Stimulated activated CD8-positive, alpha-beta memory T cell treated with anti-CD3 and anti-CD28 coated beads, Interleukin-15, amount 100 ng/mL, for 1 hour (primary cell): ENCODE data around the gene FCN2.

ENCODE experiments used
- DNase-seq: peaks from one replicate; pipeline ENCODE4 v3.0.0-alpha.2; 2020; ENCODE audit warnings: low read depth

The FCN2 gene

DNA sequence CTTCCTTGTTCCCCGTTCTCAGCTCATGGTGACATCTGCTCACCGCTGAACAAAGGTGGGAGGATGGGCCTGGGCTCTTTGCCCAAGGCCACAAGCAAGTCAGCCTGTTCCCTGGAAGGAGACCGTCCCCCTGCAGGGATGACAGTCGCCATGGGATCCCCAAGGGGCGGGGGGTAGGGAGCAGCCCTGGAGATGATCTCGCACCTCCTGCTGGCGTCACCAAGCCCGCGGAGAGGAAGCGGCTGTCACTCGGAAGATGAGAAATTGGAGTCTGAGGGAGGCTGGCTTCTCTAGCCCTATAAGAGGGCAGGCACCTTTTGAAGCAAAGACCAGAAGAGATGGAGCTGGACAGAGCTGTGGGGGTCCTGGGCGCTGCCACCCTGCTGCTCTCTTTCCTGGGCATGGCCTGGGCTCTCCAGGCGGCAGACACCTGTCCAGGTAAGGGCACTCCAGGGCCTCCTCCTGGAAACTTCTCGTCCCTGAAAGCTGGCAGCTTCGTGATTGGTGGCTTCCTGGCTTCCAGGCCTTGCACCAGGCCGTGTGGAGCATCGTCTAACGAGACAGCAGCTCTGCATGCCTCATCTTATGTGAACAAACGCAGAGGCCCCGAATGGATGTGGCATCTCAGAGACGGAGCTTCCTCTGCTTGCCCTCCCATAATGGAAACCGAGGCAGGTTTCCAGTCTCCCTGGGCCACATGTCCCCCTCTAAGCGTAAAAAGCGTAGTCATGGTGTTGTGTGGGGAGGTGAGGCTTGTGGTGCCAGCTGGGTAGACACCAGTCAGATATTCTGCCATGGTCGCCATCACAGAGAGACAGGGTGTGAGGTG, at the start of gene FCN2:
Gene FCN2, plus strand, starts transcription at position 327 of the 829 bp plus-strand sequence. Its CDS starts 12 bp downstream, at position 339.
- no peak for DNase-seq

DNA sequence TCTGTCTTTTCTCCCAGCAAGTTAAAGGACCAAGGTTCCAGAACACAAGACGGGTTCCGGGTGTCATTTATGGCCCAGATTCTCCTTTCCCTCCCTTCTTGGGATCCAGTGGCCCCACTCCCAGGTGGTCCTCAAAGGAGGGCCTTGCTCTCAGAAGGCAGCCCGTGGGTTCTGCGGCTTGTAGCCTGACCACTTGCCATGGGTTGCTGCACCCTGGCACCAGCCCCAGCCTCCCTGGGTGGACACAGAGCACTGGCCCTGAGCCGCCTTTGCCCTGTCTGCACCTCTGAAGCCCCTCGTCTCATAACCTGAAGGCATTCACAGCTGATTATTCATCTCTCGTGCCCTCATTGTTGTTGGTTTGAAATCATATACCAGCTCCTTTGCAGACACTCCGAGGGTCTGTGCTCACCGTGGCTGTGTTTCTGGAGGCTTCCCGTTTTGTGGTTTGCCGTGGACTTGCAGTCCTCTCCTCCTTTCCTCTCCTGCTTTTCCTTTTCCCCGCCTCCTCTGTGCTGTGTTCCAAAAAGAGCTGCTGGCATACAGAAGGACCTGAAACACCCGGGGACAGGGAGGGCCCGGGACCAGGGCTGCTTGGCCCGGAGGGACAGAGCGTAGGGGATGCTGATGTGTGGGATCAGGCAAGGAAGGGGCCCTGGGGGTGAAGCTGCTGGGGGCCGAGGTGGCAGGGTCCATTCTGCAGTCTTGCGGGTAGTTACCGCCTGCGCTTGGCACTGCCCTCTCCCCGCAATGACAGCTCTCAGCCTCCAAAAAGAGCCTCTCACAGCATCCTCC, 49.5 kb upstream of the FCN2 start:
- no peak for DNase-seq

DNA sequence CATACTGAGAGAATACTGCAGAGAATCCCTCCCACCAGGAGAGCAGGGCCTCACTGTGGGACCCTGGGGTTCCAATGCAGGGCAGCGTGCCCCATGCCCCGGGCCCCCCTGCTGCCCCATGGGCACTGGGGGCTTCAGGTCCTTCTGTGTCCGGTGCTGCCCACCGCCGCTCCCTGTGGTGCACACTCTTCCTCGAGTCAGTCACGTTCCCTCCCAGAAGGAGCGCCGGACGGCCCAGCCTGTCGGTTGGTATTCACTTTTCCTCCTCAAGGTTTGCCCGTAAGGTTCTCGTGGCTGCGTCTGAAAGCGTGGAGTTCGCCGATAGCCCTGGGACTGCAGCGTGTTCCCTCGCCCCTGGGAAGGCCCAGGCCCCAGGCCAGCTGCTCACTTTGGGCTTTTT, 48.1 kb upstream of the FCN2 start:
- no peak for DNase-seq

DNA sequence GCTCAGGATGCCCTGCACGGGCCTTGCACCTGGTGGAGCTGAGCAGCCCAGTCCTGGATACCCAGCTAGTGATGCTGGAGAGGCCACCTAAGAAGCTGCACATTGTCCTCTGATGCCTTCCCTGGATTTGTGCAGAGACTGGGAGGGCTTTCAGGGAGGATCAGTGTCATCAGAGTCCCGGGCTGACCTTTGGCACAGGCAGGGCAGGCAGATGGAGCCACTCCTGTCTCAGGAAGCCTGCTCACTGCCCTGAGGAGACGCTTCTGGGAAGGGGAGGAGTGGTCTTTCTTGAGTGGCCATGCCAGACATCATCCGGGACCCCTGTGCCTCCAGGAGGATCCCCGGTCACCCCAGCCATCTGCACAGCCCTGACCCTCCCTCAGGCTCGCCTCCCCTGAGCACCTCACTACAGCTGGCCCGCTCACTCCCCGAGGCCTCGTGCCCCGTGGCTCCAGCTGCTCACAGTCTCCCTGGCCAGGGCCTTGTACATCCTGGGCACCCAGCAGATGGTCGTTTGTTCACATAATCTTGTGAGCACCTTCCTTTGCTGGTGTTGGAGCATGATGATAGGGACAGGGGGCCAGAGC, 47.2 kb upstream of the FCN2 start:
- DNase-seq: no peak

DNA sequence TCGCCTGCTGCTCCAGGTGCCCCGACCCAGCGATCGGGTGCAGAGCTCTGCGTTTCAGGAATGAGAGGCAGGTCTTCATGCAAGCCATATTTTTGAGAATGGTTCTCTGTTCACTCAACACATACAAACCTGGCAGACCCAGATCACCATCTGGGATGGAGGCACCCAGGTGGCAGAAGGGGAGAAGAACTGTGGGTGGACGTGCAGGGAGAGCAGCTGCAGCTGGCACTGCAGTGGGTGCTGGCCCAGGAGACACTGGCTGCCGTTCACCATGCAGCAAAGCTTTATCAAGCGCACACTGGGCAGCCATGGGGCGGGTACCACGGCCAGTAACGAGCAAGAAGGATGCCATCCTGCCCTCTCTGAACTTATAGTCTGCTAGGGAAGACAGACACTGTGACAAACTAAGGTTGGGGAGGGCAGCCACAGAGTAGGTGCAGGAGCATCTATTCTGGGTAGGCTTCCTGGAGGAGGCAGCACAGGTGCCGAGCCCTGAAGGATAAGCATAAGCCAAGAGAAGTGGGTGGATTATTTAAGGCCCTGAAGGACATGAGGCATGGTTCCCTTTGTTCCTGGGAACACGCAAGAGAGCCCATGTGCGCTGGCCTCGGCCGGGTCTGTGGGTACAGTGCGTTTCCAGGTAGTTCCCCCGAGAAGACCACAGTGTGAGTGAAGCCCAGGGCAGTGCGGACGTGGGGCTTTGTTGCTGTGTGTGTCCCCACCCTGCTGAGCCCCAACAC, 46.2 kb upstream of the FCN2 start:
- DNase-seq: no peak

DNA sequence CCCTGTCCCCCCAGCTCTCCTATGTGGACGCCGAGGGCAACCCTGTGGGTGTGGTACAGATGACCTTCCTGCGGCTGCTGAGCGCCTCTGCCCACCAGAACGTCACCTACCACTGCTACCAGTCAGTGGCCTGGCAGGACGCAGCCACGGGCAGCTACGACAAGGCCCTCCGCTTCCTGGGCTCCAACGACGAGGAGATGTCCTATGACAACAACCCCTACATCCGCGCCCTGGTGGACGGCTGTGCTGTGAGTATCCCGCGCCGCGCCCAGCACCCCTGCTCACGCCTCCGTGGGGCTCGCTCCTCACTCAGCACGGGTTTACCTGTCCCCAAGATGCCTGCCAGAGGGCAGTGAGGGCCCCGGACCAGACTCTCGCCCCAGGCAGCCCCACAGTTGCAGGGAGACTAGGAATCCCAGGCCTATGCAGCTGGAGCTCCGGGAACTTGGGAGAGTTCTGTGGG, 45.6 kb upstream of the FCN2 start:
- no peak for DNase-seq

DNA sequence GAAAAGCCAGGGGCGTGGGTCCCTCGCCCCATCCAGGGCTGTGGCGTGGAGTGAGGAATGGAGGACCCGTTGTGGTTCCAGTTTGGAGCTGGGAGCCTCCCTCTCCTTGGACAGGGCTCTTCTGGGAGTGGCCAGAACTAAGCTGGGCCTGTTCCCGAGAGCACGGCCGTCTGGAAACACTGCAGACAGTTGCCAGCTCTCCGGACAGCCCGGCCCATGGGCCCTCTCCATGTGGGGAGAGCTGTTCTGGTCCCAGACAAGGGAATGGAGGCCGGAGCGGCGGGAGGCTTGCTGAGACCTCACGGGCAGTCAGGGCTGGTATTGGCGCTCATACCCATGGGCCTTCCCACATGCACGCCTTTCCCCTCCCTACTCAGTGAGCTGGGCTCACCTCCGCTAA, 45.2 kb upstream of the FCN2 start:
- no peak for DNase-seq

DNA sequence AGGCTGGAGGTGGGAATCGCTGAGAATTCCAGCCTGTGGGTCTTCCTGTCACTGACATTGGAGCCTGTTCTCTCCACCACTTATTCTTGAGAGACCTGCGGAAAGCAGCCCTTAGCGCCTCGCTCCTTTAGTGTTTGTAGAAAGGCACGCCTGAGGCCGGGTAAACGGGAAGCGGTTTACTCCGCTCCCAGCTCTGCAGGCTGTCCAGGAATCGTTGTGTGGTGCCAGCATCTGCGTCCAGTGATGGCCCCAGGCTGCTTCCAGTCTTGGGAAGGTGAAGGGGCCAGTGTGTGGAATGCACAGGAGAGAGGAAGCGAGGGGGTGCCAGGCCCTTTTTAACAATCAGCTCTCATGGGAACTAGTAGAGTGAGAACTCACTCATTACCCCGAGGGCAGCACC, 44.6 kb upstream of the FCN2 start:
- DNase-seq: no peak

DNA sequence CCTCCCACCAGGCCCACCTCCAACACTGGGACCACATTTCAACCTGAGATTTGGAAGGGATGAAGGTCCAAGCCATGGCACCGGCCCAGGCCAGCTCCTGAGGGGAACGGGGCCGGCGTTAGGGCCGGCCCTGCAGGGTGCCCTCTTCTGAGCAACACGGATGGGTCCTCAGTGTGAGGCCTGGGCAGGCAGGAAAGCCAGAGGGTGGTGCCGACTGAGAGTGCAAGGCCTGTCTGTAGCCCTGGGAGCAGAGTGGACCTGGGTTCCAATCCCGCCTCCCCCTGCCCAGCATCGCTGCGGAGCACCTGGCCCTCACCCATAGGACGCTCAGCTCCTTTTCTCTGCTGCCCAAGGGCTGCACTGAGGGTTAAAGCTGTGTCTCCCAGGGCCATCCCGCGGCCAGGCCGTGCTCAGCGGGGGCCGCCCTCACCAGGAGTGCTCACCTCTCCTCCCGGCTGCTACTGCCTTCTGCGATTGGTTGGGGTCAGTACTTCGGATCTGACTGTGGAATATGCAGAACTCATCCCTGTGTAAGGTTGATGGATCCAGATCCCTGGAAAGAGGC, 44.1 kb upstream of the FCN2 start:
- DNase-seq: no peak

DNA sequence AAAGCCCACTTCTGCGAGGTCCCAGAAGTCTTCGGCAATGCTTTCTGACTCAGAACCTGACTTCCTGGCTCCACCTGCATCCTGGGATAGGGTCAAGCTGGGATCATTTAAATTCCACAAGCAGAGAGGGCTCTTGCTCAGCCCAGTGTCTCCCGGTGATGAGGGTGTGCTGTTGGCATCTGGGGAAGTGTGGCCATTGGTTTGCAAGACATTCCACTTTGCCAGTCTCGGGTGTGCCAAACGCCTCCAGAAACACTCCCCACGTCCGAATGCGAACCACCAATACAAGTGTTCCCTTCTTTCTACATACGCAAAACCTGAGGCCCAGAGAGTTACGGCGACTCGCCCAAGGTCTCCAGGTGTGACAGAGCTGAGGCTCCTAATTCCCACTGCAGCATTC, 43.1 kb upstream of the FCN2 start:
- DNase-seq: no peak

DNA sequence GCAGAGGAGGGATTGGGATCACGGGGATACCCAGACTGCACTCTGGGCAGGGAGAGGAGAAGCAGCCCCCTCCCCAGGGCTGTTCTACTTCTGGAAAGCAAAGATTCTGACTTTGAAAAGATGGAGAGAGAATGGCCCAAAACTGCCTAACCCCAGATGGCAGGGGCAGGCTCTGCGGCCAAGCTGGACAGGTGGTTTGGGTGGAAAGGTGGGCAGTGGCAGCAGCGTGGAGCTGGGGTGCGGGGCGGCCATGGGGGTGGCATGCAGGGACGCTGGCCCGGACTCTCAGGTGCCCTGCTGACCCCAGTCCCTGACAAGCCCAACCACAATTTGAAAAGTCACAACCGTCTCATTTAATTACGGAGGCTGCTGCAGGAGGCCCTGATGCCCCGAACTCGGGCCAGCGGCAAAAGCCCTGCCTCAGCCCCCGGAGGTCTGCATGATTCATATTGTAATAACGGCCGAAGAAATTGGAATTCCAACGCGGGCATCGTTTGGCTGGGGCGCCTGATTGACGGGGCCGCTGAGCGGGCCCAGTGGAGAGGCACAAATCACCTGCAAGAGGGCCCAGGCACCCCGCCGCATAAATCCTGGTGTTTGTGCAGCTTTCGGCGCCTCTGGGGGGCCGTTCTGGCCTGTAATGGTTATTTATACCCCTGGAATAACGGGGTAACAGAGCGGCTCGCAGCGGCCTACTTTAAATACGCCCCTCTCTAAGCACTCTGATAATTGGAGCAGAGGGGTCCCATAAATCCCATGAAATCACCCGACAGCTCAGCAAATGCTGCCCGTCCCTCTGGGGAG, 41.8 kb upstream of the FCN2 start:
- no peak for DNase-seq

DNA sequence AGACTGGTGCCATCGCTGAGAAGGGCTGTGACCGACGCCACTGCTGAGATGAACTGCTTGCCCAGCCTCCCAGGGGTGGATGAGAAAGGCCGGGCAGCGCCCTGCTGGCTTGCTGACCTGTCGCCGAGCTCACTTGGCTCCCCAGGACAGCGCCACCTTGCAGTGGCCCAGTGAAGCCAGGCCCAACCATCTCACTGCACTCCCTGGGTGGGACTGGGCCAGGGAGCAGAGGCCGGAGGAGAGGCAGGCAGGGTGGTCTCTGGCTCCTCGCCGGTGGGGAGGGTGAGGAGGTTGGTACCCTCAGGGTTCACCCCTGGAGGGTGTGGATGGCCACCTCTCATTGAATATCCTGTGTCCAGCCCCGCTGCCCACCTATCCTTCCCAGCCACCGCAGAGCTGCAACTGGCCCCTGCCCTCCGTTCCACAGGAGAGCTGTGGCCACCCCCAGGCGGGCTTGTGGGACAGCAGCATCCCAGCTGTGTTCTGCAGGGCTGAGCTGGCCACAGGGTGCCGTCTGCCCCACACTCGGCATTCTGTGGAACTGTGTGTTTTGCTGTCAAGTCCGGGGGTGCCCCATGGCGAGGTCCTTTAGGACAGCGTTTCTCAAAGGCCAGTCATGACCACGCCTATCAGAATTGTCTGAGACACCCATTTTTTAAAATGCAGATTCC, 41.0 kb upstream of the FCN2 start:
- no peak for DNase-seq

DNA sequence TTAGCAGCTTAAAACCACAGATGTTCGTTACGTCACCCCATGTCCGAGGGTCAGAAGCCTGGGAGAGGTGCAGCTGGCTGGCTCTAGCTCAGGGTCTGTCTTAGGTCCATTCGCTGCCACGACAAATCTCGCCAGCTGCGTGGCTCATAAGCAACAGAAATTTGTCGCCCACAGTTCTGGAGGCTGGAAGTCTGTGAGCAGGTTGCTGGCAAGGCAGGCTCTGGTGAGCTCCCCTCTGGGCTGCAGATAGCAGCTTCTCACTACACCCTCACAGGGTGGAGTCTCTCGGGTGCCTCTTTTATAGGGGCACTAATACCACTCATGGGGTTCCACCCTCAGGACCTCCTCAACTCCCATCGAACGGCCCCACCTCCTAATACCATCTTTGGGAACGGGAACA, 40.1 kb upstream of the FCN2 start:
- no peak for DNase-seq

DNA sequence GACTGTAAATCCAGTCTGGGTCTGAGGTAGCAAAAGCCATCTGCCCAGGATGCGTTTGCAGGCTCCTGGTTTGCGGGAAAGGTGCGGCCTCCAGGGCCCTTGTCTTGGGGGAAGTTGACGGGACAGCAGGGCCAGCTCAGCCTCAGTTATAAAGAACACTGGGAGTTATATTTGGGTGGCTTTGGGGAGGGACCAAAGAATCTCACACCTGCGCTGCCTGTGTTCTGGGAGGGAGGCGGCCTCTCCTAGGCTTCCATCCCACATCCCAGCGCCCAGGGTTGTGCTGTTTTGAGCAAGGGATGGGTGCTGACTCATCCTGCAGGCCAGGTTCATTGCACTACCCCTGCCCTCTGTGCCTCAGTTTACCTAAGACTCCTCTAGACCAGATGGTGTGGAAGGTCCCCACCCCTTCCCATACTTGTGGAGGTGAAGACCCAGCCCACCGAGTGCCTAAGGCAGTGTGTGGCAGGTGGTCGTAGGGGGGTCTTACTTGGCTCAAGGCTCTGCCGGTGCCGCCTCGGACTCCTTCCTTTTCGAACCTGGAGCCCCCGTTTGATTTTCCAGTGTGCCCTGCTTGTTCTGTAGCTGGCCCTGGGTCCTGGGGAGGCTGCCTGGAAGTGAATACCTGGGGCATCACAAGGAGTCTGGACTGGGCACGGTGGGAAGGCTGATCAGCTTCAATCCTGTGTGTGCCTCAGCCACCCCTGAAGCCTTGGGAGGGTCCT, 39.3 kb upstream of the FCN2 start:
- DNase-seq: no peak

DNA sequence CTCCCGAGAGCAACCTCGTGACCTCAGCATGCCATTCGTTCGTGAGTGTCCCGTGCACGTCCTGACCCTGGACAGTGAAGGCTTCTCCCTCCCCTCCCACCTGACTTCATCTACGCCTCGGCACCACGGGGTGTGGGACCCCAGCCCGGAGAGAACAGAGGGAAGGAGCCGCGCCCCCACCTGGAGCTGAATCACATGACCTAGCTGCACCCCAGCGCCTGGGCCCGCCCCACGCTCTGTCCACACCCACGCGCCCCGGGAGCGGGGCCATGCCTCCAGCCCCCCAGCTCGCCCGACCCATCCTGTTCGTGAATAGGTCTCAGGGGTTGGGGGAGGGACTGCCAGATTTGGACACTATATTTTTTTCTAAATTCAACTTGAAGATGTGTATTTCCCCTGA, 38.3 kb upstream of the FCN2 start:
- no peak for DNase-seq

DNA sequence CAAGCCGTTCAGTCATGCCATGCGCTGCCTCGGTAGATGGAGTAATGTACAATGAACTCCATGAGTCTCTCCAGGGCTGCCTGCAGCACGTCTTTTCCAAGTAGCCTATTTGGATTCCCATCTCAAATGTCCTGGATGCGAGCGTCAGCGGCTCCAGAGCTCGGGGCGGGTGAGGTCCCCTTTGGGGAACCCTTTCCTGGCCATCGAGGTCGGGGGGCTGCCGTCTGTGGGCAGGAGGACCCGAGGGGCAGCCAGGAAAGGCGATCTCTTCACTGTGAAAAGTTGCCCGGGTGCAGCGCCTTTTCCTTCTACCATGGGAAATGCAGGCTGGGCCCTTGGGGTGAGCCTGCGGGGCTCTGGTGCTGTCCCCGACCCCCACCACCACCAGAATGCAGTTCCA, 36.9 kb upstream of the FCN2 start:
- DNase-seq: no peak

DNA sequence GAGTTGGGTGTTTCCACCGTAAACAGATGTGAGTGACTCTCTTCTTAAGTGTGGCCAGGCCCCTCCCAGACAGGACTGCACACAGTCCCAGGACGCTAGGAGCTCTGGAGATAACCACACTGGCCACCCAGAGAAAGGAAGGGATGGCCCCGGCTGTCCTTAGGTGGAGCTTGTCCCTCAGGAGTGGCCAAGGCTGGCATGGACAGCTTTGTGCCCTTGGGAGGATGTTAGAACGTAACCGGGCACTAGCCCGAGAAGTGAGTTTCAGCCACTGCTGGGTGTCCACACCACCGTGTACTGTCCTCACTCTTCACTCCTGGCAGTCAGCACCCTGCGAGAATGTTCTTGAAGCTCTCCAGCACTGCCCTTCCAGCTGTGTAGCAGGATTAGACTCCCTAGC, 35.8 kb upstream of the FCN2 start:
- DNase-seq: no peak

DNA sequence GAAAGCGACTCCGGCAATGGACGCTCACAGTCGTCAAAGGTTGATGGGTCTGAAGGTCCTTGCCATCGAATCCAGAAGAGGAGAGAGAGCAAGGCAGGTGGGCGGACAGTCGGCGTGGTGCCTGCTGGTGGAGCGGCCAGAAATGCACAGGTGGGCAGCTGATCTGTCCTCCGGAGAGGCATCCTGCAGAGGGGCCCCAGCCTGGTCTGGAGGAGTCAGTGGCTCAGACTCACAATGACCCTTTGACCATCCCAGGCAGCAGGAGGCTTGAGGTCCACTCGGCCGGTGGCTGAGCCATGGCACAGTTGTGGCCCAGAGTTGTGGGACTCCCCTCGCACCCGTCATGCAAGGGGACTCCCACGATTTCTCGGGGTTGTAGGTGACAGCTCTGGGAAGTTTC, 34.4 kb upstream of the FCN2 start:
- no peak for DNase-seq

DNA sequence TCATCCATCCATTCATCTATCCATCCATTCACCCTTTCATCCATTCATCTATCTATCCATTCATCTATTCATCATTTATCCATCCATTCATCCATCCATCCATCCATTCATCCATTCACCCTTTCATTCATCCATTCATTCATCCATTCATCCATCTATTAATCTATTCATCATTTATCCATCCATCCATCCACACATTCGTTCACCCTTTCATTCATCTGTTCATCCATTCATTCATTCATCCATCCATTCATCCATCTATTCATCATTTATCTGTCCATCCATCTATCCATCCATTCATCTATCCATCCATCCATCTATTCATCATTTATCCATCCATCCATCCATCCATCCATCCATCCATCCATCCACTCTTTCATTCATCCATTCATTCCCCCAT, 33.9 kb upstream of the FCN2 start:
- DNase-seq: no peak

DNA sequence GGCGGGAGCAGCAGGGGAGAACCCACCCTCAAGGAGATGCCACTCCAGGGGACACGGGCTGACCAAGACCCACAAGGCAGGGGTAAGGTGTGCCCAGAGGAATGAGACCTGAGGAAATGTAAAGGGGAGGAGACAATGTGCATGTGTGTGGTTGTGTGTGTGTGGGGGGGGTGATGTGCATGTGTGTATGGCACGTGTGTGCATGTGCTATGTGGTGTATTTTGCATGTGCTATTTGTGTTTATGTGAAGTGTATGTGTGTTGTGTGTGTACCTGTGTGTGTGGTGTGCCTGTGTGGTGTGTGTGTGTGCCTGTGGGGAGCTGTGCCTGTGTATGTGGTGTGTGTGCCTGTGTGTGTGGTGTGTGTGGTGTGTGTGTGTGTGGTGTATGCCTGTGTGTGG, 33.5 kb upstream of the FCN2 start:
- no peak for DNase-seq
